GM18526 (cell line): Measurements from ENCODE around the gene GJA3.

ENCODE experiments used
- POLR2A ChIP-seq: IDR thresholded peaks from 3 replicates; pipeline ENCODE4 v1.6.1; 2011; ENCODE audit not compliant: insufficient read length; ENCODE audit errors: extremely low read depth

GJA3 gene

DNA sequence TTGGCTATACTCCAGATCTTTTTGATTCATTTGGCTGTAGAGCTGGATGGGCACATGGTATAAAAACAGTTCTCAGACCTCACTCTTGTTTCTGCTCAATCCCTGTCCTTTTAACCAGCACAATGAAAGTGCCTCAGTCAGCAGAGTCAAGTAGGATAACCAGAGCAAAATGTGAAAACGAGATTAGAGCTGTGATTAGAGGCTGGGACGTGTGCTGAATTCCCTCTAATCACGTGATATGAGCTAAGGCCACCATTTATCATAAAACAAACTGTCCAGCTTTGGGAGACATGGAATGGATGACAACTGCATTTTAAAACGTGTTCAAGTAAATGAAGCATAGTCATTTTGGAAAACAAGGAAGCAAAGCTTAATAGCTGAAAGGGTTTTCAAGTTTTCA, 54.1 kb downstream of the GJA3 start:
- no peak for TF ChIP-seq POLR2A

DNA sequence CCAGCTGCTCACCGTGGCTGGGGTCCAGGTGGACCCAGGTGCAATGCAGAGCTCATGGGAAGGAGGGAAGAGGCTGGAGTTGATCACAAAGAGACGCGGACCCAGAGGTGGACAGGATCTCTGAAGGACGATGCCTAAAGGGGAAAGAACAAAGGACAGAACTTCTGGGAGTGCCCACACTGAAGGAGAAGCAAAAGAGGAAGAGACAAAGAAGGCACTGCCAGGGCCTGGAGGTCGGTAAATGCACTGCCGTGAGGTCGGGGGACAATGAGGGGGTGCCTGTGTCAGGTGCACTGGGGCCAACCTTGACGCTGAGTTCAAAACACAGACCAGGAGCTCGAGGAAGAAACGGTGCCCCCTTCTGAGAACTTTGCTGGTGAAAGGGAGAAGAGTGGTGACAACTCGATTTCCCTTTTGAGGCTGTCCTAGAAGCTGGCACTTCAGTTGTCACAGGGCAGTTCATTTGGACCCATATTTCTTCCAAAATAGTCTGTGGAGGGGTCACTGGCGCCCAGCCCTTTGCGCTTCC, 55.6 kb downstream of the GJA3 start:
- no peak for TF ChIP-seq POLR2A

DNA sequence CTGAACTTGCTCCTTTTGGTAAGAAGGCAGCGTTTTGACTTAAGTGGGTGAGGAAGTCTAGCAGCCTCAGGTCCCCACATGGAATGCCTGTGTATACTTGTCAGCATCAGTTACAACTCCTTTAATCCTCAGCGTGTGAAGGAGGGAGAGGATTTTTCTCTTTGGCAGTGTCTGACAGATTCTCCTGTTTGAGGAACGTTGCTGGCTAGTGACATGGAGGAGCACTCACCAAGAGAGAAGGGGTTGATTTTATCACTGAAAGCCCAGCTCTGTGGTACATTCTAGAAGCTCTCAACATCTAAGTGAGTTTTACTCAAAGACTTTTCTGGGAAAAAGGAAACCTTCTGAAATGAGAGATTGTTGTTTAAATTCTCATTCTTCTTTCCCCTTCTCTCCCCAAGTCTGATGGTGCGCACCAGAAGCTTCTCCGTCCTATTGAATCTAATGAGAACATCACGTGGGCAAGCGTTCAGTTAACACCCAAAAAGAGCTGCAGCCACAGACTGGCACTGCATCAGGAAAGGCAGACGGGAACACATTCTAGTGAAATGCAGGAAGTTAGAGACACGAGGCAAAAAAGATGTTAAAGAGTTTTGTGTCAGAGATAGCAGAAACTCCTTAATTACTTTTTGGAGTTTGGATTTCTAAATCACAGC, 58.2 kb downstream of the GJA3 start:
- TF ChIP-seq POLR2A, result no peak

GRCh38 chr13:20101467-20102316, 59.2 kb downstream of the GJA3 start:
- no peak for TF ChIP-seq POLR2A

GRCh38 chr13:20099319-20099718, 61.5 kb downstream of the GJA3 start:
- no peak for TF ChIP-seq POLR2A

- TF ChIP-seq POLR2A, result no peak
Measured at GRCh38 chr13:20093951-20094350, 66.9 kb downstream of the GJA3 start.

- TF ChIP-seq POLR2A, result no peak
Measured at GRCh38 chr13:20090349-20090748, 70.5 kb downstream of the GJA3 start.
